ENCODE results near the gene GPRASP1.

GPRASP1 gene

DNA sequence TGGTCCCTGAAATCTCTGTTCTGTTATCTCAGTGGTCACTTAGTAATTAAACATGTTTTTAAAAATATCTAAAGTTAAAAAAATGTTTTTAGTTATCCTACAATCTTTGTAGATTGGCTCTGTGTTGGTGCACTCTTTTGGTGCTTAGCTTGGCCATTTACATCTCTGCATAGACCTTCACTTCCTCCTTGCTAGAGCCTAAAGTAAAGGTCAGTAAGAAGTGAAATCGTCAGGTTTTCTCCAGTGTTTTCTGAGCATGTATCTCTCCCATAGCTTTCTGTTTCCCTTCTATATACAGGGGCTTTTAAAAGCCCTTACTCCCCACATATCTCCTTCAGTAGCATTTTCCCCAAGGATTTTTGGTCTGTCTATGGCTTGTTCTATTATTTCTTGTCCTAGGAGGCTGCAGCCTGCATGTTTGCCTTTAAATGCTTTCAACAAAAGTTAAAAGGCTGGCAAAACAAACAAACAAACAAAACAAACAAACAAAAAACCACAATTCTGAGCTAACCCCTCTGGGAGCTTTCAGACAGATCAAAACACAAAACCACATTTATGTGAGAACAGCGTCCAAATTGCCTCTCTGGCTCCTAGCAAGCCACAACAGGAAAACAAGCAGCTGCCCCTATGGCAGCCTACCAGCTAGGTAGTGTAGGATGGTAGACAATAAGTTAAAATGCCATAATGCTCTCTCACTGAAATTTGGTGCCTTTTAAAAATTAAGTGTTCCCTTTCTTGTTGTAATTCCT is 33.7 kb downstream of the GPRASP1 start:
- ChIA-PET CTCF (no interaction called here), POLR2A (no interaction called here)
- Histone ChIP-seq H3K4me1 (ENCODE audit: control insufficient read depth, insufficient read depth, low read length) (no peaks in the 10 kb centered on the region), H3K9me3 (ENCODE audit: control insufficient read depth, insufficient read depth, low read depth, low read length) (0 out of 2 replicates have a peak, but pooled peaks cover 3% of the 10 kb centered on the region), H3K27ac (ENCODE audit: extremely low read depth, low read depth, low read length) (no peak overlapping the region), H3K36me3 (ENCODE audit: control insufficient read depth in 2 of 2, insufficient read depth in 1 of 2, low read length in 2 of 2) (no peaks in the 10 kb centered on the region), H3K4me3 (ENCODE audit: low read depth, low read length) (no peak overlapping the region)
- TF ChIP-seq, protein P1, sequence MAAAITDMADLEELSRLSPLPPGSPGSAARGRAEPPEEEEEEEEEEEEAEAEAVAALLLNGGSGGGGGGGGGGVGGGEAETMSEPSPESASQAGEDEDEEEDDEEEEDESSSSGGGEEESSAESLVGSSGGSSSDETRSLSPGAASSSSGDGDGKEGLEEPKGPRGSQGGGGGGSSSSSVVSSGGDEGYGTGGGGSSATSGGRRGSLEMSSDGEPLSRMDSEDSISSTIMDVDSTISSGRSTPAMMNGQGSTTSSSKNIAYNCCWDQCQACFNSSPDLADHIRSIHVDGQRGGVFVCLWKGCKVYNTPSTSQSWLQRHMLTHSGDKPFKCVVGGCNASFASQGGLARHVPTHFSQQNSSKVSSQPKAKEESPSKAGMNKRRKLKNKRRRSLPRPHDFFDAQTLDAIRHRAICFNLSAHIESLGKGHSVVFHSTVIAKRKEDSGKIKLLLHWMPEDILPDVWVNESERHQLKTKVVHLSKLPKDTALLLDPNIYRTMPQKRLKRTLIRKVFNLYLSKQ (tag by site-specific recombination; IDR thresholded peaks at IDR 0.05; ENCODE audit: borderline replicate concordance), result no peak

GRCh38 chrX:102694749-102695148 is 43.5 kb downstream of the GPRASP1 start:
- Histone ChIP-seq H3K9me3 (ENCODE audit: control insufficient read depth, insufficient read depth, low read depth, low read length) (no peaks in the 10 kb centered on the region), H3K4me1 (ENCODE audit: control insufficient read depth, insufficient read depth, low read length) (no peaks in the 10 kb centered on the region), H3K4me3 (ENCODE audit: low read depth, low read length) (no peak overlapping the region), H3K36me3 (ENCODE audit: control insufficient read depth in 2 of 2, insufficient read depth in 1 of 2, low read length in 2 of 2) (no peaks in the 10 kb centered on the region), H3K27ac (ENCODE audit: extremely low read depth, low read depth, low read length) (no peak overlapping the region)
- ChIA-PET POLR2A (no interaction called here), CTCF (no interaction called here)
- TF ChIP-seq ZNF654 (tag by site-specific recombination; IDR thresholded peaks at IDR 0.05; ENCODE audit: low read depth), result no peak
- no peak for TF ChIP-seq ZNF529 (tag by site-specific recombination; IDR thresholded peaks at IDR 0.05; ENCODE audit: insufficient replicate concordance)
- no peak for TF ChIP-seq ZNF747 (tag by site-specific recombination; IDR thresholded peaks at IDR 0.05)
- no peak for TF ChIP-seq ZNF639 (tag by site-specific recombination; IDR thresholded peaks at IDR 0.05)
- TF ChIP-seq ZNF302 (tag by site-specific recombination; IDR thresholded peaks at IDR 0.05; ENCODE audit: low read depth), result no peak
- no peak for TF ChIP-seq ZNF19 (tag by site-specific recombination; IDR thresholded peaks at IDR 0.05; ENCODE audit: low read depth)
- no peak for TF ChIP-seq KLF16 (tag by site-specific recombination; IDR thresholded peaks at IDR 0.05)
- no peak for TF ChIP-seq ZNF426 (tag by site-specific recombination; IDR thresholded peaks at IDR 0.05)
- TF ChIP-seq ZNF140 (tag by site-specific recombination; IDR thresholded peaks at IDR 0.05), result no peak
- no peak for TF ChIP-seq SALL2 (tag by site-specific recombination; IDR thresholded peaks at IDR 0.05; ENCODE audit: borderline replicate concordance)
- TF ChIP-seq ZNF155 (tag by site-specific recombination; IDR thresholded peaks at IDR 0.05), result no peak
- TF ChIP-seq, protein P2, sequence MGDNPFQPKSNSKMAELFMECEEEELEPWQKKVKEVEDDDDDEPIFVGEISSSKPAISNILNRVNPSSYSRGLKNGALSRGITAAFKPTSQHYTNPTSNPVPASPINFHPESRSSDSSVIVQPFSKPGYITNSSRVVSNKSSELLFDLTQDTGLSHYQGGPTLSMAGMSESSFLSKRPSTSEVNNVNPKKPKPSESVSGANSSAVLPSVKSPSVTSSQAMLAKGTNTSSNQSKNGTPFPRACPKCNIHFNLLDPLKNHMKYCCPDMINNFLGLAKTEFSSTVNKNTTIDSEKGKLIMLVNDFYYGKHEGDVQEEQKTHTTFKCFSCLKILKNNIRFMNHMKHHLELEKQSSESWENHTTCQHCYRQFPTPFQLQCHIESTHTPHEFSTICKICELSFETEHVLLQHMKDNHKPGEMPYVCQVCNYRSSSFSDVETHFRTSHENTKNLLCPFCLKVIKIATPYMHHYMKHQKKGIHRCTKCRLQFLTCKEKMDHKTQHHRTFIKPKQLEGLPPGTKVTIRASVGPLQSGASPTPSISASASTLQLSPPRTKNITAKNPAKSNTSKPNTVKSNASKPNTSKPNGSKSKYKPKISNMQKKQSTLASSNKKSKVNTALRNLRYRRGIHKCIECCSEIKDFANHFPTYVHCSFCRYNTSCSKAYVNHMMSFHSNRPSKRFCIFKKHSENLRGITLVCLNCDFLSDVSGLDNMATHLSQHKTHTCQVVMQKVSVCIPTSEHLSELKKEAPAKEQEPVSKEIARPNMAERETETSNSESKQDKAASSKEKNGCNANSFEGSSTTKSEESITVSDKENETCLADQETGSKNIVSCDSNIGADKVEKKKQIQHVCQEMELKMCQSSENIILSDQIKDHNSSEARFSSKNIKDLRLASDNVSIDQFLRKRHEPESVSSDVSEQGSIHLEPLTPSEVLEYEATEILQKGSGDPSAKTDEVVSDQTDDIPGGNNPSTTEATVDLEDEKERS (tag by site-specific recombination; IDR thresholded peaks at IDR 0.05), result no peak
- TF ChIP-seq ZNF501 (tag by site-specific recombination; IDR thresholded peaks at IDR 0.05), result no peak

- Histone ChIP-seq H3K4me1 (ENCODE audit: control insufficient read depth, insufficient read depth, low read length) (no peaks in the 10 kb centered on the region), H3K36me3 (ENCODE audit: control insufficient read depth in 2 of 2, insufficient read depth in 1 of 2, low read length in 2 of 2) (no peaks in the 10 kb centered on the region), H3K27ac (ENCODE audit: extremely low read depth, low read depth, low read length) (no peak overlapping the region), H3K9me3 (ENCODE audit: control insufficient read depth, insufficient read depth, low read depth, low read length) (no peaks in the 10 kb centered on the region), H3K4me3 (ENCODE audit: low read depth, low read length) (no peak overlapping the region)
- POLR2A ChIA-PET, result no interaction called here
- CTCF ChIA-PET, result no interaction called here
- TF ChIP-seq ZNF26 (tag by site-specific recombination; IDR thresholded peaks at IDR 0.05) (no peak), WT1 (tag by site-specific recombination; IDR thresholded peaks at IDR 0.05) (no peak), HOXC10 (CRISPR knock-in tag; IDR thresholded peaks at IDR 0.05) (no peak), ZNF830 (tag by site-specific recombination; IDR thresholded peaks at IDR 0.05; ENCODE audit: low read depth) (no peak), ZNF529 (tag by site-specific recombination; IDR thresholded peaks at IDR 0.05; ENCODE audit: insufficient replicate concordance) (no peak), ZFP41 (tag by site-specific recombination; IDR thresholded peaks at IDR 0.05; ENCODE audit: borderline replicate concordance) (no peak)
- TF ChIP-seq, protein P3, sequence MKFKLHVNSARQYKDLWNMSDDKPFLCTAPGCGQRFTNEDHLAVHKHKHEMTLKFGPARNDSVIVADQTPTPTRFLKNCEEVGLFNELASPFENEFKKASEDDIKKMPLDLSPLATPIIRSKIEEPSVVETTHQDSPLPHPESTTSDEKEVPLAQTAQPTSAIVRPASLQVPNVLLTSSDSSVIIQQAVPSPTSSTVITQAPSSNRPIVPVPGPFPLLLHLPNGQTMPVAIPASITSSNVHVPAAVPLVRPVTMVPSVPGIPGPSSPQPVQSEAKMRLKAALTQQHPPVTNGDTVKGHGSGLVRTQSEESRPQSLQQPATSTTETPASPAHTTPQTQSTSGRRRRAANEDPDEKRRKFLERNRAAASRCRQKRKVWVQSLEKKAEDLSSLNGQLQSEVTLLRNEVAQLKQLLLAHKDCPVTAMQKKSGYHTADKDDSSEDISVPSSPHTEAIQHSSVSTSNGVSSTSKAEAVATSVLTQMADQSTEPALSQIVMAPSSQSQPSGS (tag by site-specific recombination; IDR thresholded peaks at IDR 0.05; ENCODE audit: low read depth), result no peak
Measured at GRCh38 chrX:102696306-102696705, 45.0 kb downstream of the GPRASP1 start.

Data from HEK293 (cell line).